ENCODE data around the gene SNCAIP. TPM values are rescaled to one million over a fixed set of nuclear protein-coding genes. Genes with fewer than 3 reads are reported as not detected.

Gene SNCAIP
- total RNA-seq, 1 experiment from 2014 or later: 1.2 TPM

DNA sequence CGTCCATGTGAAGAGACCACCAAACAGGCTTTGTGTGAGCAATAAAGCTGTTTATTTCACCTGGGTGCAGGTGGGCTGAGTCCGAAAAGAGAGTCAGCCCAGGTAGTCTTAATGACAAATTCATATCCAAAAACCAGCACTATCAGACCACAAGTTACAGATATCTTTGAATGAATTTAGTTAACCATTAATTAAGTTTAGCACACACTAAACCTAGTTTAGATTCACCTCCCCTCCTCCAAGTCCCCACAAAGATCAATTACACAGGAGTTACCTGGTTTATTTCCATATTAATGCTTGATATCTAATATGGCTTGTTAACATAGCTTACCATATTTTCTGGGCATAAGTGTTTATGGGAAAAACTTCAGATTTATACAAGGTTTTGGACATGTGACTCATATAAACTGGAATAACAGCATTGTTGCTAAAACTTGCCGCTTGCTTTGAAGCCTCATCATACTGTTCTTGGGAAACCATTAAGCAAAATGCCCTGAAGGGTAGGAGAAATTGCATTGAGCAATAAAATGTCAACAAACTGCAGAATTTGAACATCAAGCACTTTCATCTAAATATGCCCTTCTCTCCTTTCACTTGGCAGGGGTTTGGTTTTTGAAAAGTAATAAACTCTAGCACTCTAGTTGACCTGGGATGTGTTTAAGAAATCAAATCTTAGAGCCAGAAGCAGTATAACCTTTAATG is 166.9 kb downstream of the SNCAIP start:
- POLR2A ChIA-PET: no interaction called here
- H3K27ac Mint-ChIP-seq (ENCODE audit: unreplicated experiment): peak overlapping the region; percentile 94
- intact Hi-C loops (cut with micrococcal nuclease; ENCODE audit: unreplicated experiment): loop anchor here (1.0 to 2.0 kb wide), 3 partner anchors 19 to 442 kb away; no protein-coding TSS in a partner anchor

DNA sequence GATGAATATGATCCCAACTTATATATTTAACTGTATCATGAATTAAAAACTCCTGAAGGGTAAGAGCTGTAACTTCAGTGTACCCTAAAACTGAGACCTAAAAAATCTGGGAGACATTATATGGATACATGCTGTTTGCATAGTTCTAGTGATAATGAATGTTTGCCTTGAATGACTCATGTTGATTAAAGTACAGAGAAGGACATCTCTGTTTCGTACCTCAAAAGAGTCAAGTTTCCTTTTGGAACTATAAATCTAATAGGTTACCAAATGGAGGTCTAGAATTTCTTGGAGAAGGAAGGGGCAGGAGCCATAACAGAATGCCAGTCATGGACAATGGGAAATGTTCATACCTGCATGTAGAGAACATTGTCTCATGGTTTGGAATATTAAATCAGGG is 168.1 kb downstream of the SNCAIP start:
- no peaks in the 10 kb centered on the region for H3K27me3 Mint-ChIP-seq (ENCODE audit: insufficient read depth, unreplicated experiment)

More for the DNA sequence above, 166.9 kb downstream of the SNCAIP start:
- H3K36me3 Mint-ChIP-seq (ENCODE audit: insufficient read depth, unreplicated experiment): peaks cover 14% of the 10 kb centered on the region
- CTCF ChIA-PET: no interaction called here
- H3K4me3 Mint-ChIP-seq (ENCODE audit: unreplicated experiment): peak overlapping the region; percentile 83
- peaks cover 33% of the 10 kb centered on the region for H3K4me1 Mint-ChIP-seq (ENCODE audit: low read depth, unreplicated experiment)
- peak; percentile 50 to 75 for DNase-seq
- H3K9me3 Mint-ChIP-seq (ENCODE audit: unreplicated experiment): no peaks in the 10 kb centered on the region
- TF ChIP-seq, protein P1, sequence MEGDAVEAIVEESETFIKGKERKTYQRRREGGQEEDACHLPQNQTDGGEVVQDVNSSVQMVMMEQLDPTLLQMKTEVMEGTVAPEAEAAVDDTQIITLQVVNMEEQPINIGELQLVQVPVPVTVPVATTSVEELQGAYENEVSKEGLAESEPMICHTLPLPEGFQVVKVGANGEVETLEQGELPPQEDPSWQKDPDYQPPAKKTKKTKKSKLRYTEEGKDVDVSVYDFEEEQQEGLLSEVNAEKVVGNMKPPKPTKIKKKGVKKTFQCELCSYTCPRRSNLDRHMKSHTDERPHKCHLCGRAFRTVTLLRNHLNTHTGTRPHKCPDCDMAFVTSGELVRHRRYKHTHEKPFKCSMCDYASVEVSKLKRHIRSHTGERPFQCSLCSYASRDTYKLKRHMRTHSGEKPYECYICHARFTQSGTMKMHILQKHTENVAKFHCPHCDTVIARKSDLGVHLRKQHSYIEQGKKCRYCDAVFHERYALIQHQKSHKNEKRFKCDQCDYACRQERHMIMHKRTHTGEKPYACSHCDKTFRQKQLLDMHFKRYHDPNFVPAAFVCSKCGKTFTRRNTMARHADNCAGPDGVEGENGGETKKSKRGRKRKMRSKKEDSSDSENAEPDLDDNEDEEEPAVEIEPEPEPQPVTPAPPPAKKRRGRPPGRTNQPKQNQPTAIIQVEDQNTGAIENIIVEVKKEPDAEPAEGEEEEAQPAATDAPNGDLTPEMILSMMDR (IDR thresholded peaks at IDR 0.05; ENCODE audit: insufficient read depth in 1 of 2, low read depth in 1 of 2, low read length in 1 of 2, severe bottlenecking in 1 of 2, unreplicated experiment in 1 of 2): no peak
- H3K36me3 ChIP-seq (ENCODE audit: control insufficient read depth, insufficient read depth, low read length): no peaks in the 10 kb centered on the region
- no peaks in the 10 kb centered on the region for H3K27me3 ChIP-seq (replicated peaks; ENCODE audit: control insufficient read depth, insufficient read depth, low read length)
- H3K9me3 ChIP-seq: no peaks in the 10 kb centered on the region
- H3K4me1 ChIP-seq: peaks cover 30% of the 10 kb centered on the region
- BruUV-seq (replicated peaks): no TSS peak
- no peaks in the 10 kb centered on the region for H3K27me3 Mint-ChIP-seq (ENCODE audit: insufficient read depth, unreplicated experiment)
- peak overlapping the region; percentile 32 for H3K4me3 ChIP-seq (ENCODE audit: low read depth, low read length)

DNA sequence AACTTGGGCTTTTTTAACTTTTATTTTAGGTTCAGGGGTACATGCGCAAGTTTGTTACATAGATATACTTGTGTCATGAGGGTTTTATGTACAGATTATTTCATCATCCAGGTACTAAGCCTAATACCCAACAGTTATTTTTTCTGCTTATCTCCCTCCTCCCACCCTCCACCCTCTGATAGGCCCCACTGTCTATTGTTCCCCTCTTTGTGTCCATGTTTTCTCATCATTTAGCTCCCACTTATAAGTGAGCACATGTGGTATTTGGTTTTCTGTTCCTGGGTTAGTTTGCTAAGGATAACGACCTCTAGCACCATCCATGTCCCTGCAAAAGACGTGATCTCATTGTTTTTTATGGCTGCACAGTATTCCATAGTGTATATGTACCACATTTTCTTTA is 172.1 kb downstream of the SNCAIP start:
- intact Hi-C loops (cut with micrococcal nuclease; ENCODE audit: unreplicated experiment): no loop called here

More for the DNA sequence above, 168.1 kb downstream of the SNCAIP start:
- no peaks in the 10 kb centered on the region for H3K36me3 ChIP-seq (ENCODE audit: control insufficient read depth, insufficient read depth, low read length)
- intact Hi-C loops (cut with micrococcal nuclease; ENCODE audit: unreplicated experiment): loop anchor here (1.0 kb wide), 1 partner anchor 22 kb away; no protein-coding TSS in a partner anchor
- no peak overlapping the region for H3K4me3 ChIP-seq (ENCODE audit: low read depth, low read length)
- no TSS peak for BruUV-seq (replicated peaks)
- ChIA-PET CTCF (no interaction called here), POLR2A (no interaction called here)
- no peaks in the 10 kb centered on the region for H3K9me3 Mint-ChIP-seq (ENCODE audit: unreplicated experiment)
- peaks cover 32% of the 10 kb centered on the region for H3K4me1 ChIP-seq
- no peak for DNase-seq
- TF ChIP-seq, protein P1 (IDR thresholded peaks at IDR 0.05; ENCODE audit: insufficient read depth in 1 of 2, low read depth in 1 of 2, low read length in 1 of 2, severe bottlenecking in 1 of 2, unreplicated experiment in 1 of 2): no peak
- H3K27ac Mint-ChIP-seq (ENCODE audit: unreplicated experiment): peak overlapping the region; percentile 10
- H3K36me3 Mint-ChIP-seq (ENCODE audit: insufficient read depth, unreplicated experiment): peaks cover 7% of the 10 kb centered on the region
- peak overlapping the region; percentile 12 for H3K4me3 Mint-ChIP-seq (ENCODE audit: unreplicated experiment)
- H3K4me1 Mint-ChIP-seq (ENCODE audit: low read depth, unreplicated experiment): peaks cover 33% of the 10 kb centered on the region
- no peaks in the 10 kb centered on the region for H3K27me3 ChIP-seq (replicated peaks; ENCODE audit: control insufficient read depth, insufficient read depth, low read length)
- H3K9me3 ChIP-seq: no peaks in the 10 kb centered on the region

More for the DNA sequence above, 172.1 kb downstream of the SNCAIP start:
- no peak overlapping the region for H3K27ac Mint-ChIP-seq (ENCODE audit: unreplicated experiment)
- H3K4me3 Mint-ChIP-seq (ENCODE audit: unreplicated experiment): no peak overlapping the region
- ChIA-PET POLR2A (no interaction called here), CTCF (no interaction called here)
- no peaks in the 10 kb centered on the region for H3K36me3 Mint-ChIP-seq (ENCODE audit: insufficient read depth, unreplicated experiment)
- H3K36me3 ChIP-seq (ENCODE audit: control insufficient read depth, insufficient read depth, low read length): no peaks in the 10 kb centered on the region
- no peak for DNase-seq
- peaks cover 11% of the 10 kb centered on the region for H3K4me1 Mint-ChIP-seq (ENCODE audit: low read depth, unreplicated experiment)
- H3K27me3 Mint-ChIP-seq (ENCODE audit: insufficient read depth, unreplicated experiment): no peaks in the 10 kb centered on the region
- no TSS peak for BruUV-seq (replicated peaks)
- H3K9me3 Mint-ChIP-seq (ENCODE audit: unreplicated experiment): peaks cover 8% of the 10 kb centered on the region
- H3K4me1 ChIP-seq: peaks cover 36% of the 10 kb centered on the region
- no peaks in the 10 kb centered on the region for H3K27me3 ChIP-seq (replicated peaks; ENCODE audit: control insufficient read depth, insufficient read depth, low read length)
- no peaks in the 10 kb centered on the region for H3K9me3 ChIP-seq
- H3K4me3 ChIP-seq (ENCODE audit: low read depth, low read length): no peak overlapping the region
- TF ChIP-seq, protein P1 (IDR thresholded peaks at IDR 0.05; ENCODE audit: insufficient read depth in 1 of 2, low read depth in 1 of 2, low read length in 1 of 2, severe bottlenecking in 1 of 2, unreplicated experiment in 1 of 2): no peak

Data from Caco-2 (cell line).